Testis (tissue), 2 donors: Measurements from ENCODE around the gene ZPBP2.

Source experiments
- CTCF ChIP-seq, 3 experiments: fragments of 450-650 bp in 2 of 3; fragments of 200-600 bp in 1 of 3; sonication (generic) in 1 of 3; IDR thresholded peaks; one replicate each; pipeline ENCODE4 v1.5.1; 2016 to 2019; ENCODE audit warnings: antibody characterized with exemption in 3 of 3, mild to moderate bottlenecking in 2 of 3, moderate library complexity in 1 of 3
- POLR2A ChIP-seq: fragments of 450-650 bp; IDR thresholded peaks from one replicate; pipeline ENCODE4 v1.6.1; 2017; ENCODE audit warnings: antibody characterized with exemption, mild to moderate bottlenecking, moderate library complexity

- TF ChIP-seq CTCF (IDR thresholded peaks at IDR 0.05) (no peak), POLR2A (no peak)
Observed at GRCh38 chr17:39820987-39821386, 47.0 kb upstream of the ZPBP2 start.
